Activated effector memory CD4-positive, alpha-beta T cell treated with Interleukin-2 at 50 U/mL for 16 hours (primary cell): ENCODE results near the gene DCLK1.

Source experiments
- DNase-seq: peaks from one replicate; pipeline ENCODE4 v3.0.0-alpha.2; 2020

Gene DCLK1

GRCh38 chr13:35732565-35732964 is 398.6 kb downstream of the DCLK1 start:
- no peak for DNase-seq

- DNase-seq = no peak
These were observed 399.7 kb downstream of the DCLK1 start for GRCh38 chr13:35731471-35731870.

GRCh38 chr13:35729926-35730627 is 401.1 kb downstream of the DCLK1 start:
- DNase-seq = no peak

- no peak for DNase-seq
These were observed 403.3 kb downstream of the DCLK1 start for GRCh38 chr13:35727881-35728280.

GRCh38 chr13:35724446-35724845 is 406.7 kb downstream of the DCLK1 start:
- no peak for DNase-seq

GRCh38 chr13:35723821-35724220 is 407.4 kb downstream of the DCLK1 start:
- no peak for DNase-seq

- DNase-seq = no peak
These were observed 408.1 kb downstream of the DCLK1 start for GRCh38 chr13:35723053-35723461.

- DNase-seq = no peak
These were observed 408.6 kb downstream of the DCLK1 start for GRCh38 chr13:35722458-35723052.

GRCh38 chr13:35720690-35721554 is 410.3 kb downstream of the DCLK1 start:
- no peak for DNase-seq

GRCh38 chr13:35720290-35720689 is 410.9 kb downstream of the DCLK1 start:
- DNase-seq = no peak
